Pancreas (tissue), 10 donors: ENCODE measurements around the gene APBB2. TPM values are rescaled to one million over a fixed set of nuclear protein-coding genes. Genes with fewer than 3 reads are reported as not detected.

Source experiments
- ATAC-seq, 4 donors: fragments of 200-7000 bp; cut with Tn5 transposase; one replicate each; pipeline versions ENCODE4 v1.8.0 to v1.9.1; 2020; ENCODE audit warnings: mild to moderate bottlenecking in 4 of 4, moderate library complexity in 4 of 4
- DNase-seq, 6 donors: peaks; one replicate each; pipeline ENCODE4 v3.0.0-alpha.2; 2020
- FAIRE-seq: peaks from 2 replicates; lab custom pipeline; 2012; peaks lifted over from hg19 to GRCh38; lab: Jason Lieb, UNC
- H3K27ac ChIP-seq, 4 donors: fragments of 200-600 bp; sonication (generic); 1 replicate in 3 of 4; 2 replicates in 1 of 4; pipeline versions ENCODE4 v1.5.0 to v1.8.0; 2020
- H3K27me3 ChIP-seq, 4 donors: fragments of 200-600 bp; one replicate each; pipeline ENCODE4 v1.8.0; 2021
- H3K36me3 ChIP-seq, 3 donors: fragments of 200-600 bp; sonication (generic) in 1 of 3; one replicate each; pipeline versions ENCODE4 v1.5.0 to v1.8.0; 2020 to 2021
- H3K4me1 ChIP-seq, 3 donors: fragments of 200-600 bp; one replicate each; pipeline ENCODE4 v1.8.0; 2021
- H3K4me3 ChIP-seq, 4 donors: fragments of 200-600 bp; sonication (generic) in 2 of 4; one replicate each; pipeline versions ENCODE4 v1.5.0 to v1.8.0; 2020 to 2021
- H3K9me3 ChIP-seq, 4 donors: fragments of 200-600 bp; one replicate each; pipeline ENCODE4 v1.8.0; 2021
- CTCF ChIP-seq, 4 donors: fragments of 200-600 bp; sonication (generic) in 3 of 4; IDR thresholded peaks; one replicate each; pipeline versions ENCODE4 v1.5.0 to v1.8.0; 2021; ENCODE audit warnings: antibody characterized with exemption in 4 of 4
- WGBS, 2 donors: extraction: QIAGEN DNeasy Blood & Tissue Kit; methylation state at CpG; one replicate each; pipeline ENCODE4 v1.1.7; 2013; 5-methylcytosine and 5-hydroxymethylcytosine counted together
- intact Hi-C, 3 donors: fragments of 100-400 bp; cut with DNase I; formaldehyde crosslinking; loops; one replicate each; pipeline versions ENCODE4 v1.11.1 to v1.14.2; 2022
- polyA plus RNA-seq, 2 donors: library from polyadenylated mRNA; stranded (reverse); fragments of 200-250 nt; gene quantifications; one replicate each; pipeline ENCODE4 v1.2.3, GENCODE V29; 2013
- total RNA-seq, 6 donors: library from RNA; stranded (reverse); fragmentation: NEBNext Ultra II Directional in 4 of 6; extraction: Animal tissue kit (Norgen Biotek cat#: 25700) in 4 of 6; gene quantifications; one replicate each; pipeline versions ENCODE4 v1.2.1 to v1.2.4, GENCODE V29; 2021 to 2023
- donor health status: healthy with polysubstance abuse.
- donor health status: DM: no; HTN: no; CAD: no; lungs with moderate emphysema.
- donor health status: DM: no; HTN: no; CAD: no.
- donor health status: control.
- donor health status: control.
- donor health status: Bipolar disorder and iron deficiency.
- donor health status: DM: yes; HTN: yes; CAD: no.
- donor health status: DM: no; HTN: no; CAD: no.
- donor health status: DM: no; HTN: no; CAD: no.
- donor health status: DM: yes; HTN: yes; CAD: no.

Gene APBB2
- total and polyA plus RNA-seq, 8 donors, result 9.1 to 21.6 (median 11.5) TPM

DNA sequence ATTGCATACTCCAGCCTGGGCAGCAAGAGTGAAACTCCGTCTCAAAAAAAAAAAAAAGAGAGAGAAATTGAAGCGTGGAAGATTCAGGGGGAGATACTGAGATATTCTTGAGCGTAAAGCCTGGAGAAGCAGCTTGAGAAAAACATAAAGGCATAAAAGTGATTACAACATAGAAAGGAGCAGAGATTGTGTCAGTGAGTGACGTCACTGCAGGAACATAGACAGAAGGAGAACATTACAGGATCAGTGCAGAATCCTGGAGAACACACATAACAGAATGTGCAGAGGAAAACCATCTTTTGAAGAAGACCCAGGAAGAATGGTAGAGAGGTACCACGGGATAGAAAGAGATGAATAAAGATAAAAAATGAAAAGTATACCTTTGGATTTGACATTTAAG lies 147.0 kb downstream of the APBB2 start:
- Histone ChIP-seq H3K9me3 (no peaks in the 10 kb centered on the region), H3K4me1 (peaks cover 0 to 5% (median 0%) of the 10 kb centered on the region in 3 donors), H3K36me3 (no peaks in the 10 kb centered on the region), H3K27me3 (no peaks in the 10 kb centered on the region), H3K4me3 (no peak overlapping the region), H3K27ac (no peak overlapping the region)
- no peak for ATAC-seq
- WGBS, 2 donors, result 91 to 92% methylated on average over 5 of the region's 5 CpGs
- intact Hi-C loops, result no loop called here
- no peak for TF ChIP-seq CTCF (IDR thresholded peaks at IDR 0.05)
- FAIRE-seq, result no peak
- no peak for DNase-seq

- Histone ChIP-seq H3K4me3 (no peak overlapping the region), H3K4me1 (peaks cover 0 to 4% (median 0%) of the 10 kb centered on the region in 3 donors), H3K36me3 (no peaks in the 10 kb centered on the region), H3K27ac (no peak overlapping the region), H3K27me3 (no peaks in the 10 kb centered on the region), H3K9me3 (no peaks in the 10 kb centered on the region)
- FAIRE-seq (no peak), ATAC-seq (no peak), DNase-seq (no peak)
- no peak for TF ChIP-seq CTCF (IDR thresholded peaks at IDR 0.05)
- intact Hi-C loops, result no loop called here
- 84 to 86% methylated on average over 4 of the region's 4 CpGs for WGBS, 2 donors
These were observed 148.3 kb downstream of the APBB2 start for GRCh38 chr4:41066049-41066448.

DNA sequence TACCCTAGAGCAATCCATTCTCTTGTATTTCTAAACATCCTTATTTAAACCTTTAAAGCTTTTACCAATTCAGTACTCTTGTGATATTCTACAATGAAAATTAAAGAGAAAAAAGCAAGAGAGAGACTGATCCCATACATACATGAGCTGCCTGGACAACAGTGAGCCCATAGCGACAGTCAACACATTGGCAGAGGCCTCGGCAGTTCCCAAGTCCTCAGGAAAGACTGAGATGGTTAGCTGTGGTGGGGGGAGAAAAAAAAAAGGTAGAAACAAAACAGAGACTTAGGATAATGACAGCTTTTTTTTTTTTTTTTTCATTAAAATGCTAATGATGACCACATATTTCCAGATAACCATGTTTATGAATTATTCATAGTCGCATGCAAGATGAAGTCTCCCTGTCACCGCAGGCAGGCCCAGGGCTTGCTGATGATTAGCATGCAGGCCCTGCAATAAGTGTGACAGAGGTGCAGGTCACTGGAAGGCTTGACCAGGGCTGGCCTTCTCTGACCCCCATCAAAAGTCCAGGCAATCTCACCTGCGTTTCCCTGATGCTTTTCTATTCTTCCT lies 148.8 kb downstream of the APBB2 start:
- H3K27me3 ChIP-seq, result no peaks in the 10 kb centered on the region
- no peak for TF ChIP-seq CTCF (IDR thresholded peaks at IDR 0.05)
- no peak for FAIRE-seq
- 86 to 95% methylated on average over 5 of the region's 5 CpGs for WGBS, 2 donors
- no peaks in the 10 kb centered on the region for H3K36me3 ChIP-seq
- no peak for ATAC-seq
- H3K27ac ChIP-seq, result no peak overlapping the region
- no peak for DNase-seq
- H3K9me3 ChIP-seq, result no peaks in the 10 kb centered on the region
- intact Hi-C loops, result no loop called here
- no peaks in the 10 kb centered on the region for H3K4me1 ChIP-seq
- no peak overlapping the region for H3K4me3 ChIP-seq

DNA sequence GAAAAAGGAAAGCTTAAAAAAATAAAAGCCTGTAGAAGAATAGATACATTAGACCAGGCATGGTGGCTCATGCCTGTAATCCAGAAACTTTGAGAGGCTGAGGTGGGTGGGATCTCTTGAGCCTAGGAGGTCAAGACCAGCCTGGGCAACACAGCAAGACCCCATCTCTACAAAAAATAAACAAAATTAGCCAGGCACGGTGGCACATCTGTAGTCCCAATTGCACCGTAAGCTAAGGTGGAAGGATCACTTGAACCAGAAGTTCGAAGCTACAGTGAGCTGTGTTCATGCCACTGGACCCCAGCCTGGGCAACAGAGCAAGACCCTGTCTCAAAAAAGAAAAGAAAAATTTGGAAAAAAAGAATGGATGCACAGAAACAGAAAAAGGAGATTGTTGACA lies 149.4 kb downstream of the APBB2 start:
- no peaks in the 10 kb centered on the region for H3K27me3 ChIP-seq
- 75 to 93% methylated on average over 3 of the region's 3 CpGs for WGBS, 2 donors
- no peak overlapping the region for H3K27ac ChIP-seq
- H3K9me3 ChIP-seq, result no peaks in the 10 kb centered on the region
- no peaks in the 10 kb centered on the region for H3K4me1 ChIP-seq
- no peak overlapping the region for H3K4me3 ChIP-seq
- intact Hi-C loops, result no loop called here
- no peaks in the 10 kb centered on the region for H3K36me3 ChIP-seq
- FAIRE-seq (no peak), DNase-seq (no peak), ATAC-seq (no peak)
- no peak for TF ChIP-seq CTCF (IDR thresholded peaks at IDR 0.05)

- Histone ChIP-seq H3K27me3 (no peaks in the 10 kb centered on the region), H3K27ac (no peak overlapping the region), H3K4me1 (no peaks in the 10 kb centered on the region), H3K4me3 (no peak overlapping the region), H3K36me3 (no peaks in the 10 kb centered on the region), H3K9me3 (no peaks in the 10 kb centered on the region)
- no peak for DNase-seq
- no peak for ATAC-seq
- no peak for FAIRE-seq
- intact Hi-C loops, result no loop called here
- TF ChIP-seq CTCF (IDR thresholded peaks at IDR 0.05), result no peak
- 71 to 76% methylated on average over 5 of the region's 5 CpGs for WGBS, 2 donors
These were observed 152.7 kb downstream of the APBB2 start for GRCh38 chr4:41061482-41062185.
